HS-27A (cell line): ENCODE results near the gene GATA2.

Experiments
- DNase-seq: peaks from one replicate; pipeline ENCODE4 v3.0.0-alpha.2; 2012; ENCODE audit warnings: low read depth, missing footprints

Gene GATA2

GRCh38 chr3:128455786-128456748 lies 36.9 kb downstream of the GATA2 start:
- no peak for DNase-seq

GRCh38 chr3:128455116-128455515 lies 37.9 kb downstream of the GATA2 start:
- DNase-seq: no peak

- no peak for DNase-seq
Observed at GRCh38 chr3:128454310-128454618, 38.7 kb downstream of the GATA2 start.

- no peak for DNase-seq
Observed at GRCh38 chr3:128453501-128454309, 39.3 kb downstream of the GATA2 start.

- no peak for DNase-seq
Observed at GRCh38 chr3:128452678-128453275, 40.2 kb downstream of the GATA2 start.

GRCh38 chr3:128452120-128452519 lies 40.9 kb downstream of the GATA2 start:
- no peak for DNase-seq

- no peak for DNase-seq
Observed at GRCh38 chr3:128449111-128449638, 43.8 kb downstream of the GATA2 start.

GRCh38 chr3:128448491-128448890 lies 44.5 kb downstream of the GATA2 start:
- DNase-seq: no peak

GRCh38 chr3:128447561-128448013 lies 45.4 kb downstream of the GATA2 start:
- DNase-seq: no peak

GRCh38 chr3:128446821-128447220 lies 46.2 kb downstream of the GATA2 start:
- no peak for DNase-seq

- DNase-seq: no peak
Observed at GRCh38 chr3:128445357-128445756, 47.6 kb downstream of the GATA2 start.

GRCh38 chr3:128443771-128444170 lies 49.2 kb downstream of the GATA2 start:
- DNase-seq: no peak

- no peak for DNase-seq
Observed at GRCh38 chr3:128442949-128443348, 50.1 kb downstream of the GATA2 start.

- no peak for DNase-seq
Observed at GRCh38 chr3:128442070-128442469, 50.9 kb downstream of the GATA2 start.

- no peak for DNase-seq
Observed at GRCh38 chr3:128439226-128439625, 53.8 kb downstream of the GATA2 start.

GRCh38 chr3:128438488-128439072 lies 54.4 kb downstream of the GATA2 start:
- DNase-seq: no peak

- no peak for DNase-seq
Observed at GRCh38 chr3:128436214-128436613, 56.8 kb downstream of the GATA2 start.

GRCh38 chr3:128435561-128435960 lies 57.4 kb downstream of the GATA2 start:
- no peak for DNase-seq

GRCh38 chr3:128435058-128435457 lies 57.9 kb downstream of the GATA2 start:
- DNase-seq: no peak

- no peak for DNase-seq
Observed at GRCh38 chr3:128434524-128434923, 58.5 kb downstream of the GATA2 start.

GRCh38 chr3:128433837-128434165 lies 59.2 kb downstream of the GATA2 start:
- no peak for DNase-seq
